HepG2 (cell line): ENCODE results near the gene CBX2. TPM values are rescaled to one million over a fixed set of nuclear protein-coding genes. Genes with fewer than 3 reads are reported as not detected.

Source experiments
- ATM ChIP-seq: fragments of 450-650 bp; IDR thresholded peaks from 2 replicates; pipeline ENCODE4 v1.7.1; 2017; ENCODE audit warnings: mild to moderate bottlenecking, borderline replicate concordance
- BORCS8-MEF2B ChIP-seq: sonication (generic); formaldehyde crosslinking; IDR thresholded peaks from 2 replicates; pipeline ENCODE4 v1.8.0; 2022; ENCODE audit warnings: mild to moderate bottlenecking, missing genetic modification reagents
- CHD2 ChIP-seq: IDR thresholded peaks from 2 replicates; pipeline ENCODE4 v1.6.1; 2011; ENCODE audit warnings: low read depth, low read length, improper control_type of control experiment
- GTF3A ChIP-seq: sonication (generic); formaldehyde crosslinking; conservative IDR thresholded peaks from 2 replicates; pipeline ENCODE4 v1.4.0; 2020; ENCODE audit warnings: mild to moderate bottlenecking, missing genetic modification reagents
- HNRNPH1 ChIP-seq: fragments of 200-400 bp; formaldehyde crosslinking; optimal IDR thresholded peaks from 2 replicates; pipeline ENCODE3; 2017; ENCODE audit warnings: mild to moderate bottlenecking, low read depth, low read length
- HOXD1 ChIP-seq: sonication (generic); formaldehyde crosslinking; IDR thresholded peaks from 2 replicates; pipeline ENCODE4 v1.5.0; 2020; ENCODE audit warnings: missing genetic modification reagents
- JUNB ChIP-seq: sonication (generic); formaldehyde crosslinking; IDR thresholded peaks from 2 replicates; pipeline ENCODE4 v1.8.0; 2022; ENCODE audit warnings: missing genetic modification reagents, mild to moderate bottlenecking, borderline replicate concordance
- KDM4B ChIP-seq: sonication (generic); formaldehyde crosslinking; IDR thresholded peaks from 2 replicates; pipeline ENCODE4 v1.4.0; 2020; ENCODE audit warnings: missing genetic modification reagents
- NFIC ChIP-seq: IDR thresholded peaks from 2 replicates; pipeline ENCODE4 v1.6.1; 2012; ENCODE audit warnings: mild to moderate bottlenecking, low read length, inconsistent platforms
- POGZ ChIP-seq: sonication (generic); formaldehyde crosslinking; IDR thresholded peaks from 2 replicates; pipeline ENCODE4 v1.4.0; 2020; ENCODE audit warnings: mild to moderate bottlenecking, missing genetic modification reagents
- SALL1 ChIP-seq: sonication (generic); formaldehyde crosslinking; IDR thresholded peaks from 2 replicates; pipeline ENCODE4 v1.8.0; 2022; ENCODE audit warnings: mild to moderate bottlenecking, missing genetic modification reagents
- SMARCE1 ChIP-seq: fragments of 450-650 bp; IDR thresholded peaks from 2 replicates; pipeline ENCODE4 v1.6.1; 2017; ENCODE audit warnings: borderline replicate concordance
- ZEB1 ChIP-seq: IDR thresholded peaks from 2 replicates; pipeline ENCODE4 v1.6.1; 2012; ENCODE audit warnings: mild to moderate bottlenecking, low read depth, inconsistent platforms; ENCODE audit not compliant: insufficient replicate concordance
- ZKSCAN5 ChIP-seq: sonication (generic); formaldehyde crosslinking; IDR thresholded peaks from 2 replicates; pipeline ENCODE4 v1.5.1; 2020; ENCODE audit warnings: mild to moderate bottlenecking, missing genetic modification reagents
- ZNF260 ChIP-seq: sonication (generic); formaldehyde crosslinking; IDR thresholded peaks from 2 replicates; pipeline ENCODE4 v1.4.0; 2020; ENCODE audit warnings: missing genetic modification reagents, low read depth, mild to moderate bottlenecking, borderline replicate concordance
- ZNF761 ChIP-seq: sonication (generic); formaldehyde crosslinking; conservative IDR thresholded peaks from 2 replicates; pipeline ENCODE4 v1.4.0; 2020; ENCODE audit warnings: mild to moderate bottlenecking, missing genetic modification reagents
- ZNF768 ChIP-seq: sonication (generic); formaldehyde crosslinking; IDR thresholded peaks from 2 replicates; pipeline ENCODE4 v1.4.0; 2020; ENCODE audit warnings: missing genetic modification reagents
- ZSCAN31 ChIP-seq: sonication (generic); formaldehyde crosslinking; IDR thresholded peaks from 2 replicates; pipeline ENCODE4 v1.5.0; 2020; ENCODE audit warnings: low read depth, mild to moderate bottlenecking, missing genetic modification reagents
- polyA plus RNA-seq, 8 experiments: library from polyadenylated mRNA; depleted of rRNA in 3 of 8; stranded (reverse) in 7 of 8; unstranded in 1 of 8; fragments of >200 nt; fragmentation: Illumina TruSeq in 4 of 8; extraction: Trizol in 4 of 8; gene quantifications; 2 replicates each; pipeline versions ENCODE4 v1.2.1 to v1.2.3, GENCODE V29; 2011 to 2016; ENCODE audit warnings: low read depth in 4 of 8, missing spikeins in 1 of 8, mixed read lengths in 1 of 8; ENCODE audit not compliant: insufficient read depth in 1 of 8
- total RNA-seq, 5 experiments: library from RNA; depleted of rRNA; stranded (reverse); fragments of >200 nt; fragmentation: Illumina TruSeq; extraction: Trizol; gene quantifications; 2 replicates each; pipeline ENCODE4 v1.2.3, GENCODE V29; 2016; ENCODE audit warnings: low read depth in 1 of 5
- TF ChIP-seq, protein P1 (sequence below): sonication (generic); formaldehyde crosslinking; IDR thresholded peaks from 2 replicates; pipeline ENCODE4 v1.4.0; 2020; ENCODE audit warnings: mild to moderate bottlenecking, missing genetic modification reagents
- TF ChIP-seq, protein P2 (sequence below): IDR thresholded peaks from 2 replicates; pipeline ENCODE4 v1.4.0; 2020; ENCODE audit warnings: mild to moderate bottlenecking, missing genetic modification reagents
- TF ChIP-seq, protein P3 (sequence below): fragments of 450-650 bp; IDR thresholded peaks from 2 replicates; pipeline ENCODE4 v1.6.1; 2016

Gene CBX2
- total and polyA plus RNA-seq, 2 of the 13 experiments (the other 11 are each of a cell fraction or from before 2014, with no cell fraction given), result 14.5 to 31.1 TPM

DNA sequence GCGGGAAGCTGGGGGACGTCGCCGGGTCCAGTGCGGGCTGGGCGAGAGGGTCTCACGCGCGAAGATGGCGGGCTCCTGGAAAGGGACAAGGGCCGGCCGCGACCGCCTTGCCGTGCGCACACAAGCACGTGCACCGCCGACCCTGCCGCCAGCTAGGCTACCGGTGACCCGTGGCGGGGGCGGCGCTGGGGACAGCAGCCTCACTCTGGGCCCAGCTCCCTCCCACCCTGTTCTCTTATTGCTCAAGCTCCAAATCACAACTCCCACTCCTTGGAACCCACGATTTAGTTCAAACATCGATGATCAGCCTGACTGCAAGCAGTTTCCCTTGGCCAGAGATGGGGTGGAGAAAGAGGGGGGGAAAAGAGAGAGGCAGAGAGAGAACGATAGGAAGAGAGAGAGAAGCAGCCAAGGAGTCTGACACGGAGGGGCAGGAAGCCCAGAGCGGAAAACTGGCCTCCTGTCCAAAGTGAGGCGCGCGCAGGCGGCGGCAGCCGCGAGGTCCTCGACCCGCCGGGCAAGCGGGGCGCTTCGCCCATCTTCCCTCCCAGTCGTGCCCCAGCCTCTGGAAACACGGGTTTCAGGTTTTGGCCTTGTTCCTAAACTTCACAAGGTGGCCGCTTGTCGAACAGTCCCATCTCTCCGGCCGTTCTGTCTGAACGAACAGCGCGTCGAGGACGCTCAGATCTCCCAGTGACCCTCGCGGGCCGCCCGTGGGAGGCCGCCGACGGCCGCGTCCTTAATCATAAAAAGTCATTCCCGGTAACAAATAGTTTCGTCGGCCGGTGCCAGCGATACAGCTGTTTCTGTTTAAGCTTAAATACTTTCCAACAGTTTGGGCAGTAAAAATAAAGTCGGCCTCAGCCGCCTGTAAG lies 20.6 kb downstream of the CBX2 start (continued):
- TF ChIP-seq, protein P1, sequence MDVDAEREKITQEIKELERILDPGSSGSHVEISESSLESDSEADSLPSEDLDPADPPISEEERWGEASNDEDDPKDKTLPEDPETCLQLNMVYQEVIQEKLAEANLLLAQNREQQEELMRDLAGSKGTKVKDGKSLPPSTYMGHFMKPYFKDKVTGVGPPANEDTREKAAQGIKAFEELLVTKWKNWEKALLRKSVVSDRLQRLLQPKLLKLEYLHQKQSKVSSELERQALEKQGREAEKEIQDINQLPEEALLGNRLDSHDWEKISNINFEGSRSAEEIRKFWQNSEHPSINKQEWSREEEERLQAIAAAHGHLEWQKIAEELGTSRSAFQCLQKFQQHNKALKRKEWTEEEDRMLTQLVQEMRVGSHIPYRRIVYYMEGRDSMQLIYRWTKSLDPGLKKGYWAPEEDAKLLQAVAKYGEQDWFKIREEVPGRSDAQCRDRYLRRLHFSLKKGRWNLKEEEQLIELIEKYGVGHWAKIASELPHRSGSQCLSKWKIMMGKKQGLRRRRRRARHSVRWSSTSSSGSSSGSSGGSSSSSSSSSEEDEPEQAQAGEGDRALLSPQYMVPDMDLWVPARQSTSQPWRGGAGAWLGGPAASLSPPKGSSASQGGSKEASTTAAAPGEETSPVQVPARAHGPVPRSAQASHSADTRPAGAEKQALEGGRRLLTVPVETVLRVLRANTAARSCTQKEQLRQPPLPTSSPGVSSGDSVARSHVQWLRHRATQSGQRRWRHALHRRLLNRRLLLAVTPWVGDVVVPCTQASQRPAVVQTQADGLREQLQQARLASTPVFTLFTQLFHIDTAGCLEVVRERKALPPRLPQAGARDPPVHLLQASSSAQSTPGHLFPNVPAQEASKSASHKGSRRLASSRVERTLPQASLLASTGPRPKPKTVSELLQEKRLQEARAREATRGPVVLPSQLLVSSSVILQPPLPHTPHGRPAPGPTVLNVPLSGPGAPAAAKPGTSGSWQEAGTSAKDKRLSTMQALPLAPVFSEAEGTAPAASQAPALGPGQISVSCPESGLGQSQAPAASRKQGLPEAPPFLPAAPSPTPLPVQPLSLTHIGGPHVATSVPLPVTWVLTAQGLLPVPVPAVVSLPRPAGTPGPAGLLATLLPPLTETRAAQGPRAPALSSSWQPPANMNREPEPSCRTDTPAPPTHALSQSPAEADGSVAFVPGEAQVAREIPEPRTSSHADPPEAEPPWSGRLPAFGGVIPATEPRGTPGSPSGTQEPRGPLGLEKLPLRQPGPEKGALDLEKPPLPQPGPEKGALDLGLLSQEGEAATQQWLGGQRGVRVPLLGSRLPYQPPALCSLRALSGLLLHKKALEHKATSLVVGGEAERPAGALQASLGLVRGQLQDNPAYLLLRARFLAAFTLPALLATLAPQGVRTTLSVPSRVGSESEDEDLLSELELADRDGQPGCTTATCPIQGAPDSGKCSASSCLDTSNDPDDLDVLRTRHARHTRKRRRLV, result no peak
- TF ChIP-seq GTF3A (no peak), SMARCE1 (no peak), ZNF761 (CRISPR knock-in tag) (no peak), SALL1 (CRISPR knock-in tag) (peak; percentile 13; the same call in 1 of the 2 replicates), ATM (no peak), ZKSCAN5 (CRISPR knock-in tag) (no peak), ZNF768 (CRISPR knock-in tag) (no peak), ZEB1 (no peak), JUNB (CRISPR knock-in tag) (no peak), BORCS8-MEF2B (CRISPR knock-in tag) (no peak), POGZ (no peak), ZSCAN31 (CRISPR knock-in tag) (peak; percentile 45; the same call in 1 of the 2 replicates), ZNF260 (CRISPR knock-in tag) (no peak), CHD2 (no peak), HNRNPH1 (no peak), KDM4B (CRISPR knock-in tag) (no peak), HOXD1 (CRISPR knock-in tag) (no peak), NFIC (no peak)
- TF ChIP-seq, protein P2, sequence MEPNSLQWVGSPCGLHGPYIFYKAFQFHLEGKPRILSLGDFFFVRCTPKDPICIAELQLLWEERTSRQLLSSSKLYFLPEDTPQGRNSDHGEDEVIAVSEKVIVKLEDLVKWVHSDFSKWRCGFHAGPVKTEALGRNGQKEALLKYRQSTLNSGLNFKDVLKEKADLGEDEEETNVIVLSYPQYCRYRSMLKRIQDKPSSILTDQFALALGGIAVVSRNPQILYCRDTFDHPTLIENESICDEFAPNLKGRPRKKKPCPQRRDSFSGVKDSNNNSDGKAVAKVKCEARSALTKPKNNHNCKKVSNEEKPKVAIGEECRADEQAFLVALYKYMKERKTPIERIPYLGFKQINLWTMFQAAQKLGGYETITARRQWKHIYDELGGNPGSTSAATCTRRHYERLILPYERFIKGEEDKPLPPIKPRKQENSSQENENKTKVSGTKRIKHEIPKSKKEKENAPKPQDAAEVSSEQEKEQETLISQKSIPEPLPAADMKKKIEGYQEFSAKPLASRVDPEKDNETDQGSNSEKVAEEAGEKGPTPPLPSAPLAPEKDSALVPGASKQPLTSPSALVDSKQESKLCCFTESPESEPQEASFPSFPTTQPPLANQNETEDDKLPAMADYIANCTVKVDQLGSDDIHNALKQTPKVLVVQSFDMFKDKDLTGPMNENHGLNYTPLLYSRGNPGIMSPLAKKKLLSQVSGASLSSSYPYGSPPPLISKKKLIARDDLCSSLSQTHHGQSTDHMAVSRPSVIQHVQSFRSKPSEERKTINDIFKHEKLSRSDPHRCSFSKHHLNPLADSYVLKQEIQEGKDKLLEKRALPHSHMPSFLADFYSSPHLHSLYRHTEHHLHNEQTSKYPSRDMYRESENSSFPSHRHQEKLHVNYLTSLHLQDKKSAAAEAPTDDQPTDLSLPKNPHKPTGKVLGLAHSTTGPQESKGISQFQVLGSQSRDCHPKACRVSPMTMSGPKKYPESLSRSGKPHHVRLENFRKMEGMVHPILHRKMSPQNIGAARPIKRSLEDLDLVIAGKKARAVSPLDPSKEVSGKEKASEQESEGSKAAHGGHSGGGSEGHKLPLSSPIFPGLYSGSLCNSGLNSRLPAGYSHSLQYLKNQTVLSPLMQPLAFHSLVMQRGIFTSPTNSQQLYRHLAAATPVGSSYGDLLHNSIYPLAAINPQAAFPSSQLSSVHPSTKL (CRISPR knock-in tag), result no peak
- TF ChIP-seq, protein P3, sequence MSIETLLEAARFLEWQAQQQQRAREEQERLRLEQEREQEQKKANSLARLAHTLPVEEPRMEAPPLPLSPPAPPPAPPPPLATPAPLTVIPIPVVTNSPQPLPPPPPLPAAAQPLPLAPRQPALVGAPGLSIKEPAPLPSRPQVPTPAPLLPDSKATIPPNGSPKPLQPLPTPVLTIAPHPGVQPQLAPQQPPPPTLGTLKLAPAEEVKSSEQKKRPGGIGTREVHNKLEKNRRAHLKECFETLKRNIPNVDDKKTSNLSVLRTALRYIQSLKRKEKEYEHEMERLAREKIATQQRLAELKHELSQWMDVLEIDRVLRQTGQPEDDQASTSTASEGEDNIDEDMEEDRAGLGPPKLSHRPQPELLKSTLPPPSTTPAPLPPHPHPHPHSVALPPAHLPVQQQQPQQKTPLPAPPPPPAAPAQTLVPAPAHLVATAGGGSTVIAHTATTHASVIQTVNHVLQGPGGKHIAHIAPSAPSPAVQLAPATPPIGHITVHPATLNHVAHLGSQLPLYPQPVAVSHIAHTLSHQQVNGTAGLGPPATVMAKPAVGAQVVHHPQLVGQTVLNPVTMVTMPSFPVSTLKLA, result no peak
